ENCODE measurements around the gene SYTL1. TPM values are rescaled to one million over a fixed set of nuclear protein-coding genes. Genes with fewer than 3 reads are reported as not detected.
A peak's percentile ranks its signal among the peaks of the same experiment; 100 is the strongest.

Gene SYTL1
- polyA plus RNA-seq, 1 donor from 2014 or later, result not detected

- TF ChIP-seq MXI1 (conservative IDR thresholded peaks at IDR 0.05; ENCODE audit: poor library complexity, severe bottlenecking), result no peak
- TF ChIP-seq TAF1 (IDR thresholded peaks at IDR 0.05; ENCODE audit: low read depth), result no peak
- TF ChIP-seq EZH2 (IDR thresholded peaks at IDR 0.05; ENCODE audit: borderline replicate concordance, insufficient read depth, low read length, poor library complexity, severe bottlenecking), result no peak
- no peak for TF ChIP-seq POLR2AphosphoS5 (IDR thresholded peaks at IDR 0.05)
These were observed 23.7 kb downstream of the SYTL1 start (continued) for GRCh38 chr1:27365372-27366112.

GRCh38 chr1:27366113-27366410, 24.2 kb downstream of the SYTL1 start:
- Histone ChIP-seq H3K9me3 (ENCODE audit: low read length) (no peaks in the 10 kb centered on the region), H3K4me2 (ENCODE audit: low read length) (peak overlapping the region; percentile 55), H3K27ac (ENCODE audit: low read length) (no peak overlapping the region), H3K9me2 (ENCODE audit: insufficient read depth, low read length) (no peaks in the 10 kb centered on the region), H3K27me3 (ENCODE audit: insufficient read depth, low read depth, low read length) (peaks cover 9% of the 10 kb centered on the region), H2AFZ (ENCODE audit: low read depth, low read length) (no peak overlapping the region), H3K9ac (ENCODE audit: low read length) (peak overlapping the region; percentile 36), H4K20me1 (ENCODE audit: insufficient read depth) (no peaks in the 10 kb centered on the region), H3K79me2 (replicated peaks; ENCODE audit: insufficient read depth, low read length) (no peaks in the 10 kb centered on the region), H3K36me3 (ENCODE audit: insufficient read depth, low read length) (no peaks in the 10 kb centered on the region), H3K4me3 (ENCODE audit: low read length) (peak overlapping the region; percentile 64), H3F3A (ENCODE audit: insufficient read depth, low read length, poor library complexity, severe bottlenecking) (no peaks in the 10 kb centered on the region)
- TF ChIP-seq REST (IDR thresholded peaks at IDR 0.05; ENCODE audit: borderline replicate concordance), result no peak
- no peak for TF ChIP-seq EZH2 (IDR thresholded peaks at IDR 0.05; ENCODE audit: borderline replicate concordance, insufficient read depth, low read length, poor library complexity, severe bottlenecking)
- TF ChIP-seq SMC3 (conservative IDR thresholded peaks at IDR 0.05; ENCODE audit: poor library complexity), result no peak

- H2AFZ ChIP-seq (ENCODE audit: low read depth, low read length), result no peak within 1 kb of the TSS
- H3K27ac ChIP-seq (ENCODE audit: low read length), result no peak within 1 kb of the TSS
- H3K9ac ChIP-seq (ENCODE audit: low read length), result peak within 1 kb of the TSS; percentile 36
- H3K36me3 ChIP-seq (ENCODE audit: insufficient read depth, low read length), result no peaks in the 10 kb centered on the region
- no peaks in the 10 kb centered on the region for H3K9me3 ChIP-seq (ENCODE audit: low read length)
- TF ChIP-seq CTCF (IDR thresholded peaks at IDR 0.05; ENCODE audit: poor library complexity, severe bottlenecking) (peak; percentile 62), REST (IDR thresholded peaks at IDR 0.05; ENCODE audit: borderline replicate concordance) (no peak)
- H3K4me3 ChIP-seq (ENCODE audit: low read length), result peak within 1 kb of the TSS; percentile 64
- no peaks in the 10 kb centered on the region for H3K79me2 ChIP-seq (replicated peaks; ENCODE audit: insufficient read depth, low read length)
- H3K9me2 ChIP-seq (ENCODE audit: insufficient read depth, low read length), result no peaks in the 10 kb centered on the region
- no peaks in the 10 kb centered on the region for H3F3A ChIP-seq (ENCODE audit: insufficient read depth, low read length, poor library complexity, severe bottlenecking)
- H4K20me1 ChIP-seq (ENCODE audit: insufficient read depth), result no peaks in the 10 kb centered on the region
- H3K27me3 ChIP-seq (ENCODE audit: insufficient read depth, low read depth, low read length), result peaks cover 7% of the 10 kb centered on the region
- peak within 1 kb of the TSS; percentile 55 for H3K4me2 ChIP-seq (ENCODE audit: low read length)
These were observed 24.8 kb downstream of the SYTL1 start, which contains the start of gene MAP3K6 for GRCh38 chr1:27366411-27367159. TSS of gene MAP3K6 (minus strand) at chr1:27366961. CDS start at chr1:27366597, 364 bp downstream.

Data from neural cell (in vitro differentiated cells).